CD4-positive, alpha-beta T cell treated with Interferon alpha-2 for 1 hour (primary cell): ENCODE data around the gene CEP57L1.
A peak's percentile ranks its signal among the peaks of the same experiment; 100 is the strongest.
"Not testable (repeated sequence)": the region's sequence is repeated elsewhere in the genome, so short reads cannot be mapped to it uniquely, and the experiment has no call there.

Source experiments
- DNase-seq, 2 donors: peaks; one replicate each; pipeline ENCODE4 v3.0.0-alpha.2; 2020 to 2022

Gene CEP57L1

DNA sequence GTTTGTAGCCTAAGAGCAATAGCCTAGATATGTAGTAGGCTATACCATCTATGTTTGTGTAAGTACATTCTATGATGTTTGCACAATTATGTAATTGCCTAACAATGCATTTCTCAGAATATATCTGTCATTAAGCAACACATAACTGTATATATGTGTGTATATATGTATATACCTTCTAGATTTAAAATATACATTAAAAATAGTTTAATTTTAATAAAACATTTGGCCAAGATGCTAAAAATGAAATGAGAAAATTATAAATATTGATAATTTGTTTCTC lies 21.2 kb upstream of the CEP57L1 start:
- no peak for DNase-seq

DNA sequence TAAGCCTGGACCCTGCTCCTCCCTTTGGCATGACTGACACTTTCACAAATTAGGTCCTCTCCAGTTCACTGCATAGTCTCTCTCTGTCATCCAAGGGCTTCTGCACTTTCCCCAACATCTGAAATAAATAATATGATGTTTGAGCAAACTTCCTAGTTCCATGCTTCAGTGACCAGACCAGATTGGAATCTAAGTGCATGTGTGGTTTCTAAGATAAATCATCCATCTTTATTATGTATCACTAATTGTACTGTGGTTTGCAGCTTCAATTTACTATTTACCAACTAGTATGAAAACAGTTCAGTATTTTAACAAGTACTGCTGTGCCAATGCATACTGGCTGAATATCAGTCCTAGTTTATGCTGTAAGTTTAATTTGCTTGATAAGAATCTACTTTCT lies 19.4 kb upstream of the CEP57L1 start:
- no peak for DNase-seq

DNA sequence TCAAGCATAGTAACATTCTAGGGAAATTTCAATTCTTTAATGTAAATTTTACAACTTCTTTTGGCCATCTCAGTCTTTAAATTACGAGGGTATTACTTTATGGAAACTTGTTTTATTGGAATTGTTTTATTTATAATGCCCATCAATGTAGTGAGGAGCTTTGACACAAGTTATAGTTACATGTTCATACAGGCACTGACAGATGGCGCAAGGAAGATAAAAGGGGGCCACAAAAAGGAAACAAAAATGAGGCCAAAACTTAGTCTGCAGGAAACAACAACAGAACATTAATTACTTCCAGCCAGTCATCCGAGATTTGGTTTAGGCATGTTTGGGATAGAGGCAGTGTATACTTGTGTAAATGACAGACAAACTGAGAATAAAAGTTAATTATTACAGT lies 18.9 kb upstream of the CEP57L1 start:
- DNase-seq, result no peak

DNA sequence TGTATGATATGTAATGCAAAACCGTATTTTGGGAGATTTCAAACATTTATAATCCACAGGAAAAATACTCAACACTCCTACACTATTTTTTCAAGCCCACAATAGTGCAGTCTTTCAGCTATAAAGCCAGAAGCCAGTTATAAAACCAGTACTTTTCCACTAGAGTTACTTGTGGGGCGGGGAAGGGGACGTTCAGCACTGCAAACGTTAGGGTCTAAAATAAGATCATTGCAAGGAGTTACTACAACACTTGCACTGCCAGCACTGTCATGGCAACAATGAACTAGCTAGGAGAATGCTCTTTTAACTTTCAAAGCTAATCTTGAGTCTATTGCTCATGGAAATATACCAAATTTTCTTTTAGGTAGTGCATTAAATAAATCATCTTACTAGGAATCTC lies 15.3 kb upstream of the CEP57L1 start:
- DNase-seq, result no peak

DNA sequence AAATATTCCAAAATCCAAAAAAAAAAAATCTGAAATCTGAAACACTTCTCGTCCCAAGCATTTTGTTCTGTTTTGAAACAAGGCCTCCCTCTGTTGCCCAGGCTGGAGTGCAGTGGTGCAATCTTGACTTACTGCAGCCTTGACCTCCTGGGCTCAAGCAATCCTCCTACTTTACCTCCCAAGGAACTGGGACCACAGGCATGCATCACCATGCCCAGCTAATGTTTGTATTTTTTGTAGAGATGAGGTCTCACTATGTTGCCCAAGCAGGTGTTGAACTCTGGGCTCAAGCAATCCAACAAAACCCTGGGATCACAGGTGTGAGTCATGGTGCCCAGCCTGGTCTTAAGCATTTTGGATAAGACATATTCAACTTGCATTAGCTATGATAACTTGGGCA lies 14.3 kb upstream of the CEP57L1 start:
- DNase-seq, result no peak

DNA sequence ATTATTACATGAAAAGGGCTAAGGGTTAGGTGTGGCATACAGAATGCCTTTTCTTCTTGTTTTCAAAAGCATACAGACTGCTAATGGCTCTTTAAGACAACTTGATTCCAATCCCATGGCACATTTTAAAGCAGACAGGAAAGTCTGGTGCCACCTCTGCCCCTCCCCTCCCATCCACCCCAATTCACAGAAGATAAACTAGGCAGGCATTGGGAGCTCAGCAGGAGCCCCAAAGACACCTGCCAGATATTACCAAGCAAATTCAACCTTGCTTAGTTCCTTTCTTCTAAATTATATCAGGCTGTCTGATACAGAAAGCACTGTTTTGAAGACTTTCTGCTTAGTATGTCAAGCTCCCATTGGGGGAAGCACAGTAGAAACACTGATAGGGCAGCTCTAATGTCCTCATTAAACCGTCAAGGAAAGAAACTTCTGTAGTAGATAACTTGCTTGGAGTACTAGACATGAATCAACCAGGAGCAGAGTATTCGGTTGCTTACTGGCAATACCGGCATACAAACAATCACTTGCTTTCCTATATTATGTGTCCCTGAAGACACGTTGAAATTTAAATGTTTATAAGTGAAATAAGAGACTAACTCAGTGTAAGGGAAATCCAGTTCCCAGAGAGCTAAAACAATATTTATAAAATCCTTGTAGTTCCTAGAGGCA lies 13.7 kb upstream of the CEP57L1 start:
- DNase-seq, result no peak

DNA sequence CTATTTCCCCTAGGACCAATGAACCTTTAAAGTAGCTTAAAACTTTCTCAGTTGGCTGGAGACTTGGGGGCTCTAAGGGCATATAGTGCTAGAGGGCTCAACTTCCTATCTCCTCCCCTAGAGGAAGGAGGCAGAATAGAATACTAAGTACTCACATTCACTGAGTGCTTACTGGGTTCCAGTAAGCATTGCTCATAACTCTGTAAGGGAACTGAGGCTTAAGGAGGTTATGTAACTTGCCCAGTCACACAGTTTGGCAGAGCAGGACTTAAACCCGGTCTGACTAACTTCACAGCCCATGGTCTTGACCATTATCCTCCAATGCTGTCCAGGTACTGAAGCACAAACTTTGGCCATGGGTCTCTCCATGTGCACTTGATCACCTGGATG lies 13.1 kb upstream of the CEP57L1 start:
- no peak for DNase-seq

DNA sequence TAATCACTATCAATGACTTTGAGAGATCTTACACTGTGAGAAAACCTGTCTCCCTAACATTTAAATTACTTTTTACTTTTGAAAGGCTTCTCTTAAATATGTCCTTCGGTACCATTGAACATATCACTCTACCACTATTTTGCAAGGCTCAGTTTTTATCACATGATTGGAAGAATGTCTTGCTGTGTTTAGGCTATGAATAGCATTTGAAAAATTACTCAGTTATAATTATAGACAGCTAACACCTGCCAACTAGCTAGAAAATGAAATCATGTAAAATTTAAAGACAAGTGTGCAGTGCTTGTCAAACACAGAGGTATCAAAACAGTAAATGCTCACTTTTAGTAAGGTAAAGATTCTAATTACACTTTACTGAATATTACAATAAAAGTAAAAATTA lies 11.7 kb upstream of the CEP57L1 start:
- no peak for DNase-seq

DNA sequence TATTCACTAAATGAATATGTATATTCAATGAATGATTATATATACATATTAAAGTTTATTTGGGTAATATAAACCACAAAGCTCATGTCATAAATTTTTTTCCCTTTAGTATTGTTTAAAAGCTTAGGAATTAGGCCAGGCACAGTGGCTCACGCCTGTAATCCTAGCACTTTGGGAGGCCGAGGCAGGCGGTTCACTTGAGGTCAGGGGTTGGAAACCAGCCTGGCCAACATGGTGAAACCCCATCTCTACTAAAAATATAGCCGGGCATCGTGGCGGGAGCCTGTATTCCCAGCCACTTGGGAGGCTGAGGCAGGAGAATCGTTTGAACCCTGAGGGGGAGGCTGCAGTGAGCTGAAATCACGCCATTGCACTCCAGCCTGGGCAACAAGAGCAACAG lies 11.2 kb upstream of the CEP57L1 start:
- not testable (repeated sequence) for DNase-seq

DNA sequence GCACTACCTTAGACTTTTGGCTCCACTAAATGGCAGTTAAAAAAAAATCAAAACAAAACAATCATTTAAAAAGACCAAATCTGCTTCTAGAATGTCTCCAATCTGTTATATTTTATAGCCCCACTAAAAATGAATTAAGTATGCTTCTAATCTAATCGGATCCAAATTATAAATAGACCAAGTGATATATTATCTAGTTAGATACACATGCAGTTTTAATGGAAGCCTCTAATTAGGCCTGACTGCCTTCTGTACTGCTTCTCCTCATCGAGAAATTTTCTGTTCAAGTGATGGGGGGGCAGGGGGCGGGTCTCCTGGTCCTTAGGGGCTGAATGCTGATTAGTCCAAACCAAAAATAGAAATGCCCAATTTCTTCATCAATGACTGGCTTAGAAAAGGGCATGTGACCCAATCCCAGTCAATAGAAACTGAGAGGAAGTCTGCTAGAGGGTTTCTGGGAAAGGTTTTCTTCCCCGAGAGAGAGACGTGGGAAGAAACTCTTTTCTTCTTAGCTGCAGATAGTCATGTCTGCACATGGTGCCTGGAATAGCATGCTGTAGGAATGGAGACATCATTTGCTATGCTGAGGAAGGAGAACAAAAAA lies 7.5 kb upstream of the CEP57L1 start:
- no peak for DNase-seq

DNA sequence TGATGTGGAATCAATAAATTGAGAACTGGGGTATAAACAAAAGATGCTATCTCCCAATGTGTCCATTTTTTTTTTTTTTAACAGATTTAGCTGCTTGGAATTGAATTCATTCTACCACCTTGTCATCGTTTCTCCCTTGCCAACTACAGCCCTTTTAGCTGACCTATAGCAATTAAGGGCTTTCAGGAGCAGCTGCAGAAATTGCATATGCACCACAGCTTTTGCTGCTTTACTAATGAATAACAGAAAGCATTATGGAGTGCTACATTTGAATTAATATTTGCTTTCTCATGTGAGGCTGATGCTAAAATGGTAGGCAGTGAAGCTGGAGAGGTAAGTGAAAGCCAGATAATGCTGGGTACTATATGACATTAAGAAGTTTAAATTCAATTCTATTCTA lies 6.3 kb upstream of the CEP57L1 start:
- DNase-seq, result no peak

DNA sequence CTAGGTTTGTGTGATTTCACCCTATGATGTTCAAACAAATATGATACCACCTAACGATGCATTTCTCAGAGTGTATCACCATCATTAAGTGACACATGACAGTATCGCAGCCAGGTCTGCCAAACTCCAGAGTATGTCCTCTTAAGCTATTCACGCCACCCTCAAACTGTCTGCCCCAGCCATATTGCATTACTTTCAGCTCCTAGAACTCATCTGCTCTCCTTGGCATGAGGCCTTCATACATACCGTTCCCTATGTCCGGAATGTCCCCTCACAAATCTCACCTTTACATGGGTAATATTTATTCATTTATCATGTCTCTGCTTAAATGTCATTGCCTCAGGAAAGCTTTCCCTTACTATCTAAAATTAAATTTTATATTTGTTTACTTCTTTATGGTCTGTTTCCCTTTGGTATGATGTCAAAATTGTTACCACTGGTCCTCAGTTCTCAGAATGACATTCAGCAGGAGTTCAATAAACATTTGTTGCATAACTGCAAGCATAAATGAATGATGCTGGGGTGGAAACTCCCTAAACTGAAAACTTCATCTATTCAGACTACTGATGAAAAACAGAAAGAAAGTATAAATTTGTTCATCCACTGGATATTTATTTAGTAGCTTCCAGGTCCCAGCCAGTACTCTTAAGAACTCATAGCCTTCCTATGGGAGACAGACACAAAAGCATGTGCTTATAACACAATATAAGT lies 3.8 kb upstream of the CEP57L1 start:
- DNase-seq, result no peak

DNA sequence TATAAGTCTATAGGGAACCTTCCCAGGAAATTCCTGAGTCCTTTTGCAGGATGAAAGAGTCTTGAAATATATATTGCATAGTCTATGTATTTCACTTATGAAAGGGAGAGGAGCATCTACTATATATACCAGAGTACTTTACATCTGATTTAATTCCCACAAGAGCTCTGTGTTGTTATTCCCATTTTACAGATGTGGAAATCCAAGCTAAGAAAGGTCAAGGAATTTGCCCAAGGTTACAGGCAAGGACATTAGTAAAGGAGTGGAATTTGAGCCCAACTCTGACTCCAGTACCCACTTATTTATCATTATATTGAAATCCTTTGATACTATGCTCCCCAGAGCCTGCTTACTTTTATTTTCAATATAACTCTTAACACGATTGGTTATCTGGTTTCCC lies 3.2 kb upstream of the CEP57L1 start:
- DNase-seq, result no peak

DNA sequence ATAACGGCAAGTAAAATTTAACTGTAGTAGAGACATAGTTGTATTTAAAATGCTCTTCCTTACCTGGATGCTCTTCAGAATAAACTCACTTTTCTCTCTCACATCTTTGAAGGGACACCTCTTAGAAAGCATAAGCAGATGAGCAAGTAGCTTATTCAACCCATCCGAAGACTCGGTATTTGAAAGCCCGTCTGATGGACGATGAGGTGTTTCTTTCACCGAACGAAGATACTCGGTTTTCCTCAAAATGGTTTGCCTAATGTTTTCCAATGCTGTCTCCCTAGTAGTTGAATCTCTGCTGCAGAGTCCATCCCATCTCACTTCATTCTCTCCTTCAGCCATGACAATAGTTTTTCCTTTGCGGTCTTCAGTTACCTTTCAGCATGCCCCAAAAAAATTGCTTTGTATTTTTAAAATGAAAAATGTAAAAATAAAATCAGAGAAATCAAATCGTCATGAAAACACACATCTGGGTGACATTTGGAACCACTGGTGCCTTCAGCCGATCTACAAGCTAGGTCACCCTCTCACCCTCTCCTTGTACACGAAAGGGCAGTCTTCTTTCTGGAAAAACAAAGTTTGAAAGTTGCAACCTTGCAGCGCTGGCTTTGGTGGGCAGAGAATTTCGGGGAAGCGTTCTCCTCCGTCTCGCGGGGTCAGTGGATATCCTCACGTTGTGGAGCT lies 1.4 kb upstream of the CEP57L1 start:
- DNase-seq, result no peak

DNA sequence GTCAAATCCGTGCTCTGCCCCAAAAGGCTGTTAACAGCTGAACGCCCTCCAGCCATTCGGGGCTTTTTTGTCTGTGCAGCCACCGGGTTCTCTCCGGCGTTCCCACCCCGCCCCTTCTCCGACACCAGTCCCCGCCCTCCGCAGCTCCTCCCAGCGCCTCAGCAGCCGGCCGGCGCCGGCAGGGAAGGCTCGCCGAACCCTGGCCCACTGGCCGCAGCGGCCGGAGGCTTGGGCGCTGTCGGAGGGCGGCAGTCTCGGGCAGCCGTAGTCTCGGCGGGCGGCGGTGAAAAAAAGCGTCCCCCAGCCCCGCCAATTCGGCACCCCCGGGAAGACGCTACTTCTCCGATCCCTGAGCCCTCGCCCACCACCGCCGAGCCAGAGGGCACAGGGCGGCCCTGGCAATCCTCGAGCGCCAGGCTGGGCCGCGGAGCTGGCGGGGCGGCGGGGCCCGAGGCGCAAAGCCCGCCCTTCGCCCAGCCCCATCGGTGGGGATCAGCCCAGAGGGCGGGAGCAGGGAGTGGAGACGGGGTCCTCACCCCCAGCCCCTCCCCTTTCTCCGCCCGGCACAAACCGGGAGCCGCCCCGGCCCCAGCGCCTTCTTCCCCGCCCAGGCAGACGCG lies 781 bp upstream of the CEP57L1 start, which contains the start of gene SESN1:
Gene SESN1, minus strand, starts transcription at position 431 of the 620 bp plus-strand sequence. CDS start 773 bp downstream, outside the sequence.
- peak; percentile 86 to 88 for DNase-seq

DNA sequence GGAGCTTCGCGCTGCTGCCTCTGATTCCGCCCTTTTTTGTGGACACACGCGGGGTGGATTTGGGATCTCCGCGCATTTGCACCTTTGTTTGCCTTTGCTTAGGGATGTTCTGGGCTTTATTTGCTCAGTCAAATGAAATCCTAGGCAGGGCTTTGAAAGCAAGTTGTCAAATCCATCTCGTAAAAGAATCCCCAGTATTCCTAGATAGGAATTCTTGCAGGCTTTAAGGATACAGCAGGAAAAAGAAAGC lies 453 bp downstream of the CEP57L1 start:
- no peak for DNase-seq

DNA sequence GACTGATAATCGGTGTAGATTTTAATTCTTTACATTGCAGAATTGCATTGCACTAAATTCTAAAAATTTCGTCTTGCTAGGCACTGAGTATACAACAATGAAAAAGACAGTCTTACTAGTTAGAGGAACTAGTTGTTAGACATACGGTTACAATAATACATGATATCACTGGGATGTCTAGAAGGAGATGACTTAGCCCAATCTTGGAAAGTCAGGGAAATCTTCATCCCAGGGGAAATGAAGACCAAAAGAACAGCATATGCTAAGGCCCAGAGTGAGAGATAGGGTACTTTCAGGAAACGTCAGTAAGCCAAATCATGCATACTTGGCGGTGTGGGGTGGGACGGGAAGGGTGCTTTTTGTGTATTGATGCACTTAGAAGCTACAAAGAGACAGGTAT lies 901 bp downstream of the CEP57L1 start:
- no peak for DNase-seq

DNA sequence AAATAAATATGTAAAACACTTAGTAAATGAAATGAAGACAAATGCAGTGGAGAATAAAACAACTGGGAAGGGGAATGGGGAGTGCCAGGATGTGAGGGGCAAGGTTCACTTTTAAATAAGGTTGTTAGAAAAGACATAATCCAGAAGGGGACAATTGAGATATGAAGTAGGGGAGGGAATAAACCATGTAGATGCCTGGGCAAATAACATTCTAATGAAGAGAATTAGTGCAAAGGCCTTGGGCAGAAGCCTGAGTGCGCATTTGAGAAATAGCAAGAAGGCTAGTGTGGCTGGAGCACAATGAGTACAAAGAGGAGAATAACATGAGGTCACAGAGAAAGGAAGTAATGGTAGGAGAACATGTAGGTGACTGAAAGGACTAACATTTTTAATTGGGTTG lies 2.4 kb downstream of the CEP57L1 start:
- DNase-seq, result no peak

DNA sequence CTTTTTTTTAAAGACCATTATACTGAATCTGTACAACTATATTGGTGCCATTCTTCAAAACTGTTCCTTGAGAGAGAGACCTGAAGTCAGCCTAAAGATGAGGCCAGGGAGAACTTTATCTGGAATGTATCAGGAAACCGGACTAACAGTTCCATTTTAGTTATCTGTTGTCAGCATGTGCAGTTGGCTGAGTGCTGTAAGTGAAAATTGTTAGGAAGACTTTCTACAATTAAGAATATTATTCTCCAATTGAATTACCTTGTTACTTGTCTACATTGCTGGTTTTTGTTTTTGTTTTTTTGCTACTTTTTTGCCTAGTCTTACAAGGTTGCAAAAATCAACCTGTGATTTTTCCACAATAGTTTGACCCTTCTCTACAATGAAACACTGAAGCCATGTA lies 7.5 kb downstream of the CEP57L1 start:
- DNase-seq, result no peak

DNA sequence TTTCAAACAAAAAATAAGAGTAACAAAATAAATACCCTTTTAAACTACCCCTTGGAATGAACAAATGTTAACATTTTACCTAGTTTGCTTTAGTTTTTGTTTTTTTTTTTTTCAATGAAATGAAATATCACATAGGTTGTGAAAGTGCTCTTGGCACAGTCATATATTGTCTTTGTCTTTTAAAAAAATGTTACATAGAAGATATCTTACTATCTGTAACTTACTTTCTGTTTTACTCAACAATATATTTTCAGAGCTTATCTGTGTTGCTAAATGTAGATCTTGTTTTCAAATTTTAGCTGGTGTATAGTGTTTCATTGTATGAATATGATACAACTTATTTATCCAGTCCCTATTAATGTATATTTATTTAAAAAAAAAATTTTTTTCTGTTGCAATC lies 8.6 kb downstream of the CEP57L1 start:
- no peak for DNase-seq

DNA sequence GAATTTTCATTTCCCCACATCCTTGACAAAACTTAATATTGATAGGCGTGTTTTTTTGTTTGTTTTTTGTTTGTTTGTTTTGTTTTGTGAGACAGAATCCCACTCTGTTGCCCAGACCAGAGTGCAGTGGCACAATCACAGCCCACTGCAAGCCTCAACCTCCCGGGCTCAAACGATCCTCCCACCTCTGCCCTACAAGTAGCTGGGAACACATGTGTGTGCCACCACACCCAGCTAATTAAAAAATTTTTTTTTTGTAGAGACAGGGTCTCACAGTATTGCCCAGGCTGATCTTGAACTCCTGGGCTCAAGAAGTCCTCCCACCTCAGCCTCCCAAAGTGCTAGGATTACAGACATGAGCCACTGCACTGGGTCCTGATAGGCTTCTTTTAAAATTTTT lies 9.2 kb downstream of the CEP57L1 start:
- DNase-seq, result no peak

DNA sequence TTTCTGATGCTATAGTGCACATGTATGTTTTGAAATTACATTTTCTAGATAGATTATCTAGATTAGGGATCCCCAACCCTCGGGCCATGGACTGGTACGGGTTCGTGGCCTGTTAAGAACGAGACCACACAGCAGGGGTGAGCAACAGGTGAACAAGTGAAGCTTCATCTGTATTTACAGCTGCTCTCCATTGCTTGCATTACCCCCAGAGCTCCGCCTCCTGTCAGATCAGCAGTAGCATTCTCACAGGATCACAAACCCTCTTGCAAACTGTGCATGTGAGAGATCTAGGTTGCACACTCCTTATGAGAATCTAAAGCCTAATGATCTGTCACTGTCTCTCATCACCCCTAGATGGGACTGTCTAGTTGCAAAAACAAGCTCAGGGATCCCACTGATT lies 10.4 kb downstream of the CEP57L1 start:
- DNase-seq, result no peak

DNA sequence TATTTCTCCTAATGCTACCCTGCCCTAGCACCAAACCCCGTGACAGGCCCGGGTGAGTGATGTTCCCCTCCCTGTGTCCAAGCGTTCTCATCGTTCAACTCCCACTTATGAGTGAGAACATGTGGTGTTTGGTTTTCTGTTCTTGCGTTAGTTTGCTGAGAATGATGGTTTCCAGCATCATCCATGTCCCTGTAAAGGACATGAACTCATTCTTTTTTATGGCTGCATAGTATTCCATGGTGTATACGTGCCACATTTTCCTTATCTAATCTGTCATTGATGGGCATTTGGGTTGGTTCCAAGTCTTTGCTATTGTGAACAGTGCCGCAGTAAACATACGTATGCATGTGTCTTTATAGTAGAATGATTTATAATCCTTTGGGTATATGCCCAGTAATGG lies 14.4 kb downstream of the CEP57L1 start:
- not testable (repeated sequence) for DNase-seq

DNA sequence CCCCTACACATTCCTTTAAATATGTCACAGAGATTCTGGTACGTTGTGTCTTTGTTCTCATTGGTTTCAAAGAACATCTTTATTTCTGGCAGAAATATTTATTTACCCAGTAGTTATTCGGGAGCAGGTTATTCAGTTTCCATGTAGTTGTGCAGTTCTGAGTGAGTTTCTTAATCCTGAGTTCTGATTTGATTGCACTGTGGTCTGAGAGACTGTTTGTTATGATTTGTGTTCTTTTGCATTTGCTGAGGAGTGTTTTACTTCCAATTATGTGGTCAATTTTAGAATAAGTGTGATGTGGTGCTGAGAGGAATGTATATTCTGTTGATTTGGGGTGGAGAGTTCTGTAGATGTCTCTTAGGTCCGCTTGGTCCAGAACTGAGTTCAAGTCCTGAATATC lies 17.4 kb downstream of the CEP57L1 start:
- DNase-seq, result not testable (repeated sequence)
